ENCODE measurements around the gene PAQR3.

The PAQR3 gene

GRCh38 chr4:78938868-78939666 is at the start of gene PAQR3:
PAQR3 (minus strand) TSS chr4:78939438; CDS start chr4:78939224, 214 bp downstream.
- peak within 1 kb of the TSS; percentile 72 to 96 (median 85) for H3K4me3 ChIP-seq
- H3K27ac ChIP-seq, result peak within 1 kb of the TSS in 20 of 21 experiments; percentile 35 to 92 (median 84)

DNA sequence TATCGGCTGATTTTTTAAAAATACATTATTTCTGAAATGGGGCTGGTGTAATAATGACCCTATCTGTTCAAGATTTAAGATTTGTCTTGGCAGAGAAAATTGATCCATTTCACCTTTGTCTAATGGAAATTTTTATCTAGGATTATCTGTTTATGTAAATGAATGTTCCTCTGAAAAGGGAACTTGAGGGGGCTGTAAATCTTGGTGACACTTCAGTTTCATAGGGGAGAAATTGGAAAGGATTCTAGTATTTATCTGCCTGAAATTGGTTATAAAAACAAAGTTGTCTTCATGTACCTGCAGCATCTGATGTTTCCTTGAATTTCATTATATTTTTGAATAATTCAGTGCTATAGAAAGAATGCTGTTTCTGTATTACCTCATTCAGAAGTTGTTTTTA is 48.4 kb upstream of the PAQR3 start:
- H3K4me3 ChIP-seq, result no peak overlapping the region
- H3K27ac ChIP-seq, result no peak overlapping the region

DNA sequence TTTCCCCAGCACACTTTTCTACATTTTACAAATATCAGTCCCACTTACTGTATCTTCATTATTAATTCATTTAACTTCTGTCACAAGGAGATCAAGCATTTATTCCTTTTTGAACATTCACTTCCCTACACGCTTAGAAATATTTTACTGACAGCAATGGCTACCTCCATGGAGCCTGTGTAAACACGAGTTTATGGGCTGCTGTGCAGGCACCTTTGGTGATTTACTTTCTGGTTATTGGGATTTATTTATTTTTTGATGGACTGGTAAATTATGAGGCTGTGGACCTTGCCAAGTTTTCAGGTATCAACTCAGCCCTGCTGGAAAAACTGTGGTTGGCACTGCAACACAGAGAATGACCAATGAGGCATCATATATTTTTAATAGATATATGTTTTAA is 45.4 kb upstream of the PAQR3 start:
- no peak overlapping the region for H3K27ac ChIP-seq
- H3K4me3 ChIP-seq, result no peak overlapping the region

DNA sequence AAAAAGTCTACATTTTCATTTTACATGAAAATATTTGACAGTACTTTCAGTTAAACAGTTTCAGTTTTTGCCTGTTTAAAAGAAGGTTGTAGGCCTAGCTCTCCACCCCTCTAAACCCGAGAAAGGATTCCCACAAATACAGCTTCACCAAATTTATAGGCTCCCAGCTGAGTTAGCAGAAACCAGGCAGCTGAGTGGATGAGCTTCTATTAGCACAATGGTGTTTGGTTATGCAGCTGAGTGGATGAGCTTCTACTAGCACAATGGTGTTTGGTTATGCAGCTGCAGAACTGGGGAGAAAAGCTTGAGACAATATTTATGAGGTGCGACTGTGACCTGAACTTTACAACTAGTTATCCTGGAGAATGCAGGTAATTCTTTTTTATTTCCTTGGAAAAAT is 36.6 kb upstream of the PAQR3 start:
- Histone ChIP-seq H3K4me3 (no peak overlapping the region), H3K27ac (no peak overlapping the region)

DNA sequence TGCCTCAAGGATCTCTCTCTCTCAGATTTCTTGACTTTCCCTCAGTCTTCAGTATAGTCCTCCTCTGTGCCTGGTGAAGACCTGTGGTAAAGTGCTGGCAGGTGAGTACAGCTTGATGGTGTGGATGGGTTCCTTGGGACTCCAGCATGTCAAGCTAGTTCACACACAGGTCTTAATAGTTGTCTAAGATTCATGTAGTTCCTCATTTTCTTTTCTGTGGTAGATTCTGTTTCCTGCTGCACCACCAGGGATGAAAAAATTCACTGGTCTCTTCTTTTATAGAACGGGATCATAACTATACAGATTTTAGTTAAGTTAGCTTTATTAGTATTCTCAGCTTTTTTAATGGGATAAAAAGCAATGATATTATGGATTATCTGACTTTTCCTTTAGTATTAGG is 32.5 kb upstream of the PAQR3 start:
- Histone ChIP-seq H3K27ac (peak overlapping the region in 2 of 21 experiments; percentile 33 to 36), H3K4me3 (no peak overlapping the region)

- H3K4me3 ChIP-seq, result no peak overlapping the region
- H3K27ac ChIP-seq, result peak overlapping the region in 2 of 21 experiments; percentile 33 to 36
Observed at GRCh38 chr4:78971326-78971725, 32.1 kb upstream of the PAQR3 start.

DNA sequence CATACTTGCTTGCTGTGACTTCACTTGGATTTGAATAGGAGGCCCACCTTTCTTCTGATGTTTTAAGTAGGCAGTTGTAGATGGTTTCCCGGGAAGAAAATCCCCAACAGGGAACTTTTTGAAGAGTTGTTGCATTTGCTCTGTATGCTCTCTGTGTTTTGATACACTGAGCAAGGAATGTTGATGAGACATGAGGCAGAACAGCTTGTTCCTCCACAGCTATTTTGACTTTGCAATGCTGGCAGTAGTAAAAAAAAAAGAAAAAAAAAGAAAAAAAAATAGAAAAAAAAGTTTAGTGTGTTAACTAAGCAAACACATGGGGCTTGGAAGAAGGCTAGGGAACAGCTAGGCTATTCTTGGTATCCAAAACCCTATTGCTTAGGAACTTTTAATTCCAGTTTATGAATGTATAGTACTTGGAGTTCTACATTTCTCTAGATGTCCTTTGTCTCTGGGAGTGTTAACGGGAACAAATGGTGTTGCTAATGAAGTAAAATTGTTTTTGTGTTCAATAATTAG is 23.4 kb upstream of the PAQR3 start:
- H3K4me3 ChIP-seq, result no peak overlapping the region
- no peak overlapping the region for H3K27ac ChIP-seq

DNA sequence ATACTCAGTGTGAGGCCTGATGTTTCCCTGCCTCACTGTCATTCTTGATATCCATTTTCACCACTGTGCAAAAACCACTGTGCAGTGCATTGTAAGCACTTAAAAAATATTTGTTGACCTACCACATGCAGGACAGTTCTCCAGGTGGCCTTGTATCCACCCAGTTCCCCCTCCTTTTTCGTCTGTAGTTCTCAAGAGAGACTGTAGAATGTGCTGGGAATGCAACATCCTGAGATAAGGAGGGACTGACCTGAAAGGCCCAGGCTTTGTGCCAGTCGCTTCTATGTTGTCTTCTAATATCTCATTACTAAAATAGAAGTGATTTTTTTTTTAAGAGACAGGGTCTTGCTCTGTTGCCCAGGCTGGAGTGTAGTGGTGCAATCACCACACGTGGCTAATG is 21.7 kb upstream of the PAQR3 start:
- H3K27ac ChIP-seq, result no peak overlapping the region
- H3K4me3 ChIP-seq, result no peak overlapping the region

GRCh38 chr4:78956975-78957374 is 17.7 kb upstream of the PAQR3 start:
- no peak overlapping the region for H3K4me3 ChIP-seq

DNA sequence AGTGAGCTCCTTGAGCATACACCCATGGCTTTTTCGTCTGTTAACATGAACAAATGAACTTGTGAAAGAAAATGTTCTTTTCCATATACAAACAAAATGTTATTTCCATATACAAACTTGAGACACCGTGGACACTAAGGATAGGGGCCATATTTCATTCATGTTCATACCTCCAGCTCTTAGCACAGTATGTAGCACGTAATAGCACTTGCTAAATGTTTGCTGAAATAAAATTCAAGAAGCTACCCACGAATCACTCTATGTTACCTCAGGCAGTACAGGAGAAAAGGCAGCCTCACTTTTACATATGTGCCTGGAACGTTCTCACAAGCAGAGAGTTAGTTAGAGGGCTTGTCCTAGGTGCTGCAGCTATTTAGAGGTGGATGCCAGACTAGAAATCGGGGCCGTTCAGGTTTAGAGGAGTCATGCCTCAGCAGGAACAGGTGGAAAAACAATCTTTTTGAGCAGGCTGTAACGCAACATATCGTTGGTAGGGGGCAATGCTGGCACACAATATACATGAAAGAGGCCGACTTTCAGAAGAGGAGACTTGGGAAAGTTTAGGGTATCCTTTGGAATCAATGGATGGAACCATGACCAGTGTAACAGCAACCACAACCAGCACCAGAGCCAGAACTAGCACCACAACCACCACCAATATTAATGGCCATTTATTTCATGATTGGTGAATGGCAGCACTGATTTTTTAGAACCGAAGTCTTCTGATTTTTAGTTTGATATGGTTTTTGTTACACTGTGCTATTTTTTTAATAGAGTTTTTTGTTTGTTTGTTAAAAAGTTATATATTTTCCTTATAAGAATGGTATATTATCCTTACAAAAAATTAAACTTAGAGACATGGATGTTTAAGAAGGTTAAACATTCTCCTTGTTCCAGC is 14.8 kb upstream of the PAQR3 start:
- Histone ChIP-seq H3K27ac (no peak overlapping the region), H3K4me3 (no peak overlapping the region)

More at GRCh38 chr4:78956975-78957374, 17.7 kb upstream of the PAQR3 start:
- H3K27ac ChIP-seq, result no peak overlapping the region

- no peak overlapping the region for H3K27ac ChIP-seq
- no peak overlapping the region for H3K4me3 ChIP-seq
Observed at GRCh38 chr4:78953231-78953630, 14.0 kb upstream of the PAQR3 start.

- Histone ChIP-seq H3K4me3 (no peak overlapping the region), H3K27ac (no peak overlapping the region)
Observed at GRCh38 chr4:78951862-78952472, 12.7 kb upstream of the PAQR3 start.

DNA sequence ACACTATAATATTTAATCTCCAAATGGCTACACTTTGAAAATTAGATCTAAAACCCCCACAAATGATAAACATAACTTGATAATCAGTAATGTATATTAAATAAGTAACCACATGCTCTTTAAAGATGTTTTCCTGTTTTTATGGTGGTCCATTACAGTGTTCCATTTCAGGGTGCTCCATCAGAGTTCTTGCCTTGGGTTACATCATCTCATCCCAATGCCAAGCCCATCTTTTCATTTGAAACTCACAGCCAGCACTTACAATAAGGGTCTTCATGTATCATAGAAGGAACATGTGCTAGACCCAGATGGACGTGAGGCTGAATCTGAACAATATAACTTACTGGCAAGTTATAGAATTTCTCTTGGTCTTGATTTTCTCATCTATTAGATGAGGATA is 10.5 kb upstream of the PAQR3 start:
- H3K4me3 ChIP-seq, result no peak overlapping the region
- no peak overlapping the region for H3K27ac ChIP-seq

- Histone ChIP-seq H3K27ac (no peak overlapping the region), H3K4me3 (no peak overlapping the region)
Observed at GRCh38 chr4:78945651-78946179, 6.5 kb upstream of the PAQR3 start.

DNA sequence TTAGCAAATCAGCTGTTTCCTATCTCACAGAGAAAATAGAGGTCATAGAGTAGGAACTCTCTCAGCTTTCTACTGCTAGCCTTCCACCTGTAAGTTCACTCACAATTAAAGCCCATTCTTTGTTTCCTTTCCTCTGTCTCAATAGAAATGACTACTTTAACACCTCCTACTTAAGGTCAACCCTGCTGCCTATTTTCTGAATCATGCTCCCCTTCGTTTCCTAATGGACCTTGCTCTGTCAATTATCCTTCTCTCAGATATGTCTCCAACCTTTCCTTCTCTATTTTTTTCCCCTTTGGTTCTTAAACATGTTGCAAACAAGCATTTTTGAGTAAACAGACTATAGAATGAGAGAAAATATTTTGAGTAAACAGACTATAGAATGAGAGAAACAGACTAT is 5.1 kb upstream of the PAQR3 start:
- Histone ChIP-seq H3K27ac (no peak overlapping the region), H3K4me3 (no peak overlapping the region)

- no peak overlapping the region for H3K27ac ChIP-seq
Observed at GRCh38 chr4:78940752-78941151, 1.5 kb upstream of the PAQR3 start.

DNA sequence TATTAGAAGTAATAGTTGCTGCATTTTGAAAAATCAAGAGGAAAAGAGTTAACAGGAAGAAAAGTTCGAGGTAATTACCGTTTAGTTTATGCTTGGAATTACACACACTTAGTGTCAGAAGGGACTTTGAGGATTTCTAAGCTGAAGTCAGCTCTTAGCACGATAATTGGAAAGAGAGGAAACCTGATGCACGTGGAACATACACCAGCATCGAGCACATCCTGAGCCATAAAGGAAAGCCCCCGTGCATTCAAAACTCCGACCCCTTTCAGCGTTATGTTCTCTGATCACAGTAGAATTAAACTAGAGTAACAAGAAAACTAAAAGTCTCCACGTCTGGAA is 400 bp upstream of the PAQR3 start:
- H3K4me3 ChIP-seq, result peak overlapping the region; percentile 72 to 96 (median 85)
- peak overlapping the region in 12 of 21 experiments; percentile 55 to 92 (median 84) for H3K27ac ChIP-seq

More at GRCh38 chr4:78940752-78941151, 1.5 kb upstream of the PAQR3 start:
- H3K4me3 ChIP-seq, result no peak overlapping the region

- peak overlapping the region in 15 of 21 experiments; percentile 10 to 92 (median 84) for H3K27ac ChIP-seq
- peak overlapping the region; percentile 72 to 96 (median 85) for H3K4me3 ChIP-seq
Observed at GRCh38 chr4:78938474-78938867, 767 bp downstream of the PAQR3 start.

GRCh38 chr4:78937837-78938236 is 1.4 kb downstream of the PAQR3 start:
- peak overlapping the region in 2 of 21 experiments; percentile 10 to 87 for H3K27ac ChIP-seq
- H3K4me3 ChIP-seq, result peak overlapping the region in 1 of 7 experiments; percentile 96

DNA sequence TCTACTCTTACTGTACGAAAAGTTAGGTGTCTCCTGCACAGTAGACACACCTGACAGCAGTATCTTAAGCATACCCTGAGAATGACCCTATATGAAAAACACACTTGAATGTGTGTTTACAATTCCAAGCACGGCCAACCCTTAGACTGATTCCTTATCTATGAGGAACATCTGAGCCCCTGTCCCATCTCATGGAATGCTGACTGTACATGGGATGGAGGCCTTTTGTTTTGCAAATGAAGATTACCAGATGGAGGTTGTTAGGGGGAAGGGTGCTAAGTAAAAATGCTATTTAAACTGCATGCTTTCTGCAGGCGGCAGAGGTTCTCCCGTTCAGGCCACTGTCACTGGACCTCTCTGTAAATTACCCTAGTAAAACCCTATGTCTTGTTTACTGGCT is 2.2 kb downstream of the PAQR3 start:
- Histone ChIP-seq H3K4me3 (no peak overlapping the region), H3K27ac (no peak overlapping the region)
